Suppressor macrophage (primary cell): Measurements from ENCODE around the gene CLASP1.

ENCODE experiments used
- DNase-seq, 4 experiments: peaks; one replicate each; pipeline ENCODE4 v3.0.0-alpha.2; 2020 to 2022

The CLASP1 gene

GRCh38 chr2:121613152-121613551 is 36.1 kb downstream of the CLASP1 start:
- no peak for DNase-seq

- peak; percentile 42 to 79 (median 50) for DNase-seq
Measured at GRCh38 chr2:121611730-121612705, 37.2 kb downstream of the CLASP1 start.

- DNase-seq: peak in 3 of 4 experiments; percentile 12 to 51 (median 27)
Measured at GRCh38 chr2:121611048-121611649, 38.1 kb downstream of the CLASP1 start.

GRCh38 chr2:121610487-121610874 is 38.8 kb downstream of the CLASP1 start:
- DNase-seq: peak in 3 of 4 experiments; percentile 16 to 54 (median 23)

- DNase-seq: no peak
Measured at GRCh38 chr2:121608967-121609366, 40.3 kb downstream of the CLASP1 start.

- no peak for DNase-seq
Measured at GRCh38 chr2:121608367-121608766, 40.9 kb downstream of the CLASP1 start.

GRCh38 chr2:121605820-121606733 is 43.2 kb downstream of the CLASP1 start:
- no peak for DNase-seq

GRCh38 chr2:121603185-121603584 is 46.1 kb downstream of the CLASP1 start:
- DNase-seq: no peak

GRCh38 chr2:121599963-121600651 is 49.2 kb downstream of the CLASP1 start:
- DNase-seq: no peak

GRCh38 chr2:121598087-121598486 is 51.2 kb downstream of the CLASP1 start:
- DNase-seq: no peak

- DNase-seq: peak; percentile 80 to 92 (median 88)
Measured at GRCh38 chr2:121596221-121597080, 52.8 kb downstream of the CLASP1 start.

GRCh38 chr2:121595012-121595891 is 54.0 kb downstream of the CLASP1 start:
- no peak for DNase-seq

GRCh38 chr2:121591199-121591598 is 58.1 kb downstream of the CLASP1 start:
- DNase-seq: peak in 2 of 4 experiments; percentile 12 to 15

- DNase-seq: no peak
Measured at GRCh38 chr2:121588357-121588756, 60.9 kb downstream of the CLASP1 start.

- DNase-seq: no peak
Measured at GRCh38 chr2:121587131-121587530, 62.1 kb downstream of the CLASP1 start.

- no peak for DNase-seq
Measured at GRCh38 chr2:121584741-121585140, 64.5 kb downstream of the CLASP1 start.

- DNase-seq: no peak
Measured at GRCh38 chr2:121583555-121583954, 65.7 kb downstream of the CLASP1 start.

- no peak for DNase-seq
Measured at GRCh38 chr2:121582272-121582671, 67.0 kb downstream of the CLASP1 start.

- no peak for DNase-seq
Measured at GRCh38 chr2:121579309-121579708, 70.0 kb downstream of the CLASP1 start.

GRCh38 chr2:121577381-121577780 is 71.9 kb downstream of the CLASP1 start:
- DNase-seq: peak; percentile 22 to 67 (median 58)
